ENCODE measurements around the gene NRG2.

- TF ChIP-seq CREB5 (CRISPR knock-in tag; IDR thresholded peaks at IDR 0.05; ENCODE audit: low read depth) (no peak), TOX (CRISPR knock-in tag; IDR thresholded peaks at IDR 0.05; ENCODE audit: borderline replicate concordance) (no peak), ZFP30 (CRISPR knock-in tag; IDR thresholded peaks at IDR 0.05) (no peak), RARB (CRISPR knock-in tag; IDR thresholded peaks at IDR 0.05) (no peak), OSR1 (CRISPR knock-in tag; IDR thresholded peaks at IDR 0.05) (no peak), ZFP3 (CRISPR knock-in tag; IDR thresholded peaks at IDR 0.05) (no peak), CSRNP3 (CRISPR knock-in tag; IDR thresholded peaks at IDR 0.05) (no peak), PATZ1 (CRISPR knock-in tag; IDR thresholded peaks at IDR 0.05; ENCODE audit: borderline replicate concordance) (no peak), SNAI2 (CRISPR knock-in tag; IDR thresholded peaks at IDR 0.05) (no peak), ZC3H10 (CRISPR knock-in tag; IDR thresholded peaks at IDR 0.05) (no peak)
Measured at GRCh38 chr5:139951983-139952382, 91.1 kb downstream of the NRG2 start.
